GM12878 (cell line): ENCODE results near the gene SYCP2. TPM values are rescaled to one million over a fixed set of nuclear protein-coding genes. Genes with fewer than 3 reads are reported as not detected.

Experiments used
- ATAC-seq: fragments of 200-7000 bp; cut with Tn5 transposase; 3 replicates; pipeline ENCODE4 v1.9.1; 2020; ENCODE audit warnings: mild to moderate bottlenecking, moderate library complexity
- BruUV-seq: library from RNA; stranded (reverse); fragments of 400-500 nt; replicated peaks from 2 replicates; lab custom pipeline; 2021; lab: Mats Ljungman, UMichigan
- CTCF ChIA-PET: fragments of 300-600 bp; sonication (Branson Sonifier 250); formaldehyde crosslinking; extraction: SDS; loops from one replicate; lab custom pipeline; 2021; ENCODE audit warnings: inconsistent platforms; lab: Yijun Ruan, JAX
- POLR2A ChIA-PET: fragments of 350-600 bp; formaldehyde crosslinking; extraction: SDS; loops from one replicate; lab custom pipeline; 2021; ENCODE audit warnings: inconsistent platforms; lab: Charles Lee
- RAD21 ChIA-PET: fragments of 300-600 bp; sonication (Branson Sonifier 250); formaldehyde crosslinking; loops from one replicate; lab custom pipeline; 2023; ENCODE audit warnings: antibody characterized with exemption; ENCODE audit not compliant: unreplicated experiment; lab: Charles Lee
- SMC1A ChIA-PET: fragments of 300-600 bp; sonication (Branson Sonifier 250); formaldehyde crosslinking; loops from one replicate; lab custom pipeline; 2023; ENCODE audit not compliant: unreplicated experiment, uncharacterized antibody; lab: Charles Lee
- DNase-seq: peaks from one replicate; pipeline ENCODE4 v3.0.0-alpha.2; 2011; ENCODE audit warnings: low read depth, low spot score
- FAIRE-seq: peaks from 3 replicates; lab custom pipeline; 2011; peaks lifted over from hg19 to GRCh38; lab: Jason Lieb, UNC
- H2AFZ ChIP-seq: 2 replicates; pipeline ENCODE4 v1.6.0; 2011; ENCODE audit warnings: low read depth, low read length, control low read depth; ENCODE audit not compliant: control insufficient read depth
- H3K27ac ChIP-seq: 2 replicates; pipeline ENCODE4 v1.5.1; 2011; ENCODE audit warnings: control low read depth; ENCODE audit not compliant: control insufficient read depth, insufficient read depth
- H3K27me3 ChIP-seq, 2 experiments: replicated peaks in 1 of 2; 2 replicates each; pipeline versions ENCODE4 v1.6.0 to v1.6.1; 2011; ENCODE audit warnings: low read length in 1 of 2; ENCODE audit not compliant: control insufficient read depth in 2 of 2, insufficient read depth in 2 of 2
- H3K36me3 ChIP-seq, 2 experiments: 2 replicates each; pipeline ENCODE4 v1.5.1; 2011; ENCODE audit warnings: low read length in 1 of 2; ENCODE audit not compliant: control insufficient read depth in 2 of 2, insufficient read depth in 2 of 2
- H3K4me1 ChIP-seq: 2 replicates; pipeline ENCODE4 v1.6.1; 2011; ENCODE audit warnings: mild to moderate bottlenecking, low read length, moderate library complexity, mixed read lengths; ENCODE audit not compliant: control insufficient read depth, insufficient read depth
- H3K4me2 ChIP-seq: 2 replicates; pipeline ENCODE4 v1.6.0; 2011; ENCODE audit warnings: control low read depth; ENCODE audit not compliant: control insufficient read depth, insufficient read depth
- H3K4me3 ChIP-seq: fragments of 200-600 bp; sonication (generic); 2 replicates; pipeline ENCODE4 v1.5.1; 2016
- H3K79me2 ChIP-seq: 2 replicates; pipeline ENCODE4 v1.6.0; 2011; ENCODE audit warnings: low read length; ENCODE audit not compliant: control insufficient read depth, insufficient read depth
- H3K9ac ChIP-seq: 2 replicates; pipeline ENCODE4 v1.8.0; 2011; ENCODE audit warnings: low read length, control low read depth, mixed read lengths; ENCODE audit not compliant: control insufficient read depth, insufficient read depth
- H3K9me3 ChIP-seq: replicated peaks from 3 replicates; pipeline ENCODE4 v1.5.1; 2011; ENCODE audit warnings: mild to moderate bottlenecking, low read length; ENCODE audit not compliant: control insufficient read depth, insufficient read depth
- H4K20me1 ChIP-seq: 2 replicates; pipeline ENCODE4 v1.6.0; 2011; ENCODE audit not compliant: control insufficient read depth, insufficient read depth
- NFIC ChIP-seq: IDR thresholded peaks from 2 replicates; pipeline ENCODE4 v1.6.1; 2012; ENCODE audit warnings: low read depth, mild to moderate bottlenecking, inconsistent platforms, low read length, moderate library complexity
- RELA ChIP-seq: fragments of 450-650 bp; IDR thresholded peaks from 2 replicates; pipeline ENCODE4 v1.8.0; 2014; ENCODE audit warnings: borderline replicate concordance; ENCODE audit not compliant: partially characterized antibody
- SP1 ChIP-seq: IDR thresholded peaks from one replicate; pipeline ENCODE4 v1.6.1; 2011; ENCODE audit warnings: low read depth, low read length
- TCF7 ChIP-seq: IDR thresholded peaks from 2 replicates; pipeline ENCODE4 v1.6.1; 2014; ENCODE audit warnings: antibody characterized with exemption, borderline replicate concordance
- ZBED1 ChIP-seq: IDR thresholded peaks from 2 replicates; pipeline ENCODE4 v1.6.1; 2016; ENCODE audit warnings: borderline replicate concordance
- ZSCAN29 ChIP-seq: fragments of 450-650 bp; IDR thresholded peaks from 2 replicates; pipeline ENCODE4 v1.6.1; 2017; ENCODE audit warnings: mild to moderate bottlenecking, moderate library complexity
- WGBS: methylation state at CpG from one replicate; pipeline ENCODE4 v1.1.6; 2016; ENCODE audit warnings: low lambda C conversion rate; ENCODE audit not compliant: insufficient replicate concordance, insufficient coverage; ENCODE audit errors: missing lambda C conversion rate; 5-methylcytosine and 5-hydroxymethylcytosine counted together
- in situ Hi-C: fragments of 300-500 bp; cut with MboI; formaldehyde crosslinking; loops from 9 replicates; pipeline ENCODE4 v1.14.3; 2018; ENCODE audit warnings: mixed read lengths
- intact Hi-C: fragments of 100-400 bp; cut with micrococcal nuclease; formaldehyde crosslinking; loops from one replicate; pipeline ENCODE4 v1.14.2; 2022; ENCODE audit not compliant: unreplicated experiment
- polyA plus RNA-seq, 11 experiments: library from polyadenylated mRNA; depleted of rRNA in 4 of 11; unstranded in 6 of 11; stranded (reverse) in 5 of 11; fragments of >200 nt; fragmentation: Nextera tagmentation in 4 of 11; fragmentation: Illumina TruSeq in 1 of 11; extraction: Ambion mirVana in 4 of 11; extraction: Trizol in 1 of 11; gene quantifications; 1 replicate in 1 of 11; 2 replicates in 10 of 11; pipeline versions ENCODE4 v1.2.1 to v1.2.3, GENCODE V29; 2011 to 2016; ENCODE audit warnings: inconsistent platforms in 2 of 11, missing spikeins in 2 of 11, low read depth in 1 of 11
- total RNA-seq, 4 experiments: library from RNA; depleted of rRNA in 3 of 4; stranded (reverse); fragments of >200 nt in 3 of 4; fragmentation: Illumina TruSeq in 1 of 4; extraction: Trizol in 1 of 4; gene quantifications; 2 replicates each; pipeline versions ENCODE4 v1.2.1 to v1.2.3, GENCODE V29; 2013 to 2021
- TF ChIP-seq, protein P1 (sequence below): IDR thresholded peaks from 2 replicates; pipeline ENCODE4 v1.6.1; 2012; ENCODE audit warnings: low read depth, low read length, improper control_type of control experiment
- TF ChIP-seq, protein P2 (sequence below): fragments of 450-650 bp; IDR thresholded peaks from 2 replicates; pipeline ENCODE4 v1.6.1; 2016; ENCODE audit warnings: mild to moderate bottlenecking
- TF ChIP-seq, protein P3 (sequence below): fragments of 450-650 bp; IDR thresholded peaks from 2 replicates; pipeline ENCODE4 v1.6.1; 2017; ENCODE audit warnings: mild to moderate bottlenecking, moderate library complexity
- TF ChIP-seq, protein P4 (sequence below), 3 experiments: IDR thresholded peaks in 2 of 3; conservative IDR thresholded peaks in 1 of 3; 2 replicates each; pipeline ENCODE4 v1.5.1; 2011; ENCODE audit warnings: low read depth in 3 of 3, low read length in 3 of 3, mild to moderate bottlenecking in 3 of 3, control low read depth in 2 of 3, moderate library complexity in 2 of 3, inconsistent platforms in 1 of 3, mixed read lengths in 1 of 3; ENCODE audit not compliant: control insufficient read depth in 2 of 3, insufficient read depth in 1 of 3; ENCODE audit errors: extremely low read depth in 1 of 3
- TF ChIP-seq, protein P5 (sequence below): fragments of 450-650 bp; IDR thresholded peaks from 2 replicates; pipeline ENCODE4 v1.6.1; 2017; ENCODE audit warnings: antibody characterized with exemption, mild to moderate bottlenecking, moderate library complexity

SYCP2 gene
- total and polyA plus RNA-seq, 10 of the 15 experiments (the other 5 are each of a cell fraction or from before 2014, with no cell fraction given): 0.01 to 0.18 (median 0.09) TPM; not detected in 2

DNA sequence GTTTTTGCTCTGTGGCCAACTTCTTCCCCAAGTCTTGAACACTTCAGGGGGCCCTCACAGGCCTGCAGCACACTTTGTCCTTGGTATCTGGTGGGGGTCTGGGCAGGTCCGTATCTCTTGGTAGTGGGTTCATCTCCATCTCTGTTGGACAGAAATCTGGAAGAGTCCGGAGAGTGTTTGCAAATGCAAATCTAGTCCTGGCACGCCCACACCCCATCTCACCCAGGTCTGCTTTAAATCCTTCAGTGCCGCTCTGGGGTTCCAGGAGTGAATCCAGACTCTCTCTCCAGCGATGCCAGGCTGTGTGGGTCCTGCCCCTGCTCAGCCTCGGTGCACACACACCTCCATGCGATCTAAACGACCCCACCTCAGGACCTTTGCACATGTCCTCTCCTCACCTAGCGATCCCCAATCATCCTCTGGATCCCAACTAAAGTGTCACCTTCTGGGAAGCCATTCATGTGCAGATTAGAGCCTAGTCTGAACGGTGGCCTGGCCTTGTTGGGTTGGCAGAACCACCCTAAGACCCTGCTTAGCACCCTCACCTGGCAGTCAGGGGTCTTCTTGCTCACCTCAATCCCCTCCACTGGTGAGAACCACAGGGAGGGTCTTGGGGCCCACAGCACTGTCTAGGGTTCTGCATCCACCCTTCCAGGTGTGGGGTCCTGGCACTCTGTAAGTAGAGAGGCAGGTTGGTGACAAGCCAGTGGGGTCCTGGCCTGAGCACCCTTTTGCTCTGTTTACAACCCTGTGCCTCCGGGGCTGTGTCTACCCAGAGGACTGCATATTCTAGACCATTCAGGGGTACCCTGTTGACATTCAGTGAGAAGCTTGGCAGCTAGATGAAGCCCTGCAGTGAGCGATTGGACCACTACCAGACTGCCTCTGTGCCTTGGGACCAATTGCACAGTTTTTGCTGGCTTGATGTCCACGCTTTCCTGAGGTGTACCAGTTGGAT lies 100.8 kb downstream of the SYCP2 start:
- no peak for FAIRE-seq
- no peak for ATAC-seq
- Histone ChIP-seq H3K4me3 (no peak overlapping the region), H3K27ac (no peak overlapping the region), H3K79me2 (no peaks in the 10 kb centered on the region), H4K20me1 (no peaks in the 10 kb centered on the region), H3K36me3 (no peaks in the 10 kb centered on the region), H2AFZ (no peak overlapping the region), H3K4me2 (no peak overlapping the region), H3K4me1 (peaks cover 13% of the 10 kb centered on the region), H3K9ac (no peak overlapping the region), H3K9me3 (no peaks in the 10 kb centered on the region), H3K27me3 (no peaks in the 10 kb centered on the region; a peak in 2 of 4 replicates)
- ChIA-PET CTCF (interaction anchor here (10.5 kb wide), 1 partner anchor 17 kb away, joined by 70 read pairs; no protein-coding TSS in a partner anchor), POLR2A (no interaction called here), SMC1A (no interaction called here), RAD21 (no interaction called here)
- DNase-seq: no peak
- 44% methylated on average over 13 of the region's 13 CpGs for WGBS
- in situ Hi-C loops (no loop called here), intact Hi-C loops (no loop called here)
- no TSS peak for BruUV-seq
- TF ChIP-seq, protein P1, sequence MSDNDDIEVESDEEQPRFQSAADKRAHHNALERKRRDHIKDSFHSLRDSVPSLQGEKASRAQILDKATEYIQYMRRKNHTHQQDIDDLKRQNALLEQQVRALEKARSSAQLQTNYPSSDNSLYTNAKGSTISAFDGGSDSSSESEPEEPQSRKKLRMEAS: no peak
- no peak for TF ChIP-seq ZBED1
- TF ChIP-seq, protein P2, sequence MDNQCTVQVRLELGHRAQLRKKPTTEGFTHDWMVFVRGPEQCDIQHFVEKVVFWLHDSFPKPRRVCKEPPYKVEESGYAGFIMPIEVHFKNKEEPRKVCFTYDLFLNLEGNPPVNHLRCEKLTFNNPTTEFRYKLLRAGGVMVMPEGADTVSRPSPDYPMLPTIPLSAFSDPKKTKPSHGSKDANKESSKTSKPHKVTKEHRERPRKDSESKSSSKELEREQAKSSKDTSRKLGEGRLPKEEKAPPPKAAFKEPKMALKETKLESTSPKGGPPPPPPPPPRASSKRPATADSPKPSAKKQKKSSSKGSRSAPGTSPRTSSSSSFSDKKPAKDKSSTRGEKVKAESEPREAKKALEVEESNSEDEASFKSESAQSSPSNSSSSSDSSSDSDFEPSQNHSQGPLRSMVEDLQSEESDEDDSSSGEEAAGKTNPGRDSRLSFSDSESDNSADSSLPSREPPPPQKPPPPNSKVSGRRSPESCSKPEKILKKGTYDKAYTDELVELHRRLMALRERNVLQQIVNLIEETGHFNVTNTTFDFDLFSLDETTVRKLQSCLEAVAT: no peak
- no peak for TF ChIP-seq TCF7
- TF ChIP-seq, protein P3, sequence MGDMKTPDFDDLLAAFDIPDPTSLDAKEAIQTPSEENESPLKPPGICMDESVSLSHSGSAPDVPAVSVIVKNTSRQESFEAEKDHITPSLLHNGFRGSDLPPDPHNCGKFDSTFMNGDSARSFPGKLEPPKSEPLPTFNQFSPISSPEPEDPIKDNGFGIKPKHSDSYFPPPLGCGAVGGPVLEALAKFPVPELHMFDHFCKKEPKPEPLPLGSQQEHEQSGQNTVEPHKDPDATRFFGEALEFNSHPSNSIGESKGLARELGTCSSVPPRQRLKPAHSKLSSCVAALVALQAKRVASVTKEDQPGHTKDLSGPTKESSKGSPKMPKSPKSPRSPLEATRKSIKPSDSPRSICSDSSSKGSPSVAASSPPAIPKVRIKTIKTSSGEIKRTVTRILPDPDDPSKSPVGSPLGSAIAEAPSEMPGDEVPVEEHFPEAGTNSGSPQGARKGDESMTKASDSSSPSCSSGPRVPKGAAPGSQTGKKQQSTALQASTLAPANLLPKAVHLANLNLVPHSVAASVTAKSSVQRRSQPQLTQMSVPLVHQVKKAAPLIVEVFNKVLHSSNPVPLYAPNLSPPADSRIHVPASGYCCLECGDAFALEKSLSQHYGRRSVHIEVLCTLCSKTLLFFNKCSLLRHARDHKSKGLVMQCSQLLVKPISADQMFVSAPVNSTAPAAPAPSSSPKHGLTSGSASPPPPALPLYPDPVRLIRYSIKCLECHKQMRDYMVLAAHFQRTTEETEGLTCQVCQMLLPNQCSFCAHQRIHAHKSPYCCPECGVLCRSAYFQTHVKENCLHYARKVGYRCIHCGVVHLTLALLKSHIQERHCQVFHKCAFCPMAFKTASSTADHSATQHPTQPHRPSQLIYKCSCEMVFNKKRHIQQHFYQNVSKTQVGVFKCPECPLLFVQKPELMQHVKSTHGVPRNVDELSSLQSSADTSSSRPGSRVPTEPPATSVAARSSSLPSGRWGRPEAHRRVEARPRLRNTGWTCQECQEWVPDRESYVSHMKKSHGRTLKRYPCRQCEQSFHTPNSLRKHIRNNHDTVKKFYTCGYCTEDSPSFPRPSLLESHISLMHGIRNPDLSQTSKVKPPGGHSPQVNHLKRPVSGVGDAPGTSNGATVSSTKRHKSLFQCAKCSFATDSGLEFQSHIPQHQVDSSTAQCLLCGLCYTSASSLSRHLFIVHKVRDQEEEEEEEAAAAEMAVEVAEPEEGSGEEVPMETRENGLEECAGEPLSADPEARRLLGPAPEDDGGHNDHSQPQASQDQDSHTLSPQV: no peak
- TF ChIP-seq ZSCAN29: no peak
- no peak for TF ChIP-seq SP1
- TF ChIP-seq, protein P4, sequence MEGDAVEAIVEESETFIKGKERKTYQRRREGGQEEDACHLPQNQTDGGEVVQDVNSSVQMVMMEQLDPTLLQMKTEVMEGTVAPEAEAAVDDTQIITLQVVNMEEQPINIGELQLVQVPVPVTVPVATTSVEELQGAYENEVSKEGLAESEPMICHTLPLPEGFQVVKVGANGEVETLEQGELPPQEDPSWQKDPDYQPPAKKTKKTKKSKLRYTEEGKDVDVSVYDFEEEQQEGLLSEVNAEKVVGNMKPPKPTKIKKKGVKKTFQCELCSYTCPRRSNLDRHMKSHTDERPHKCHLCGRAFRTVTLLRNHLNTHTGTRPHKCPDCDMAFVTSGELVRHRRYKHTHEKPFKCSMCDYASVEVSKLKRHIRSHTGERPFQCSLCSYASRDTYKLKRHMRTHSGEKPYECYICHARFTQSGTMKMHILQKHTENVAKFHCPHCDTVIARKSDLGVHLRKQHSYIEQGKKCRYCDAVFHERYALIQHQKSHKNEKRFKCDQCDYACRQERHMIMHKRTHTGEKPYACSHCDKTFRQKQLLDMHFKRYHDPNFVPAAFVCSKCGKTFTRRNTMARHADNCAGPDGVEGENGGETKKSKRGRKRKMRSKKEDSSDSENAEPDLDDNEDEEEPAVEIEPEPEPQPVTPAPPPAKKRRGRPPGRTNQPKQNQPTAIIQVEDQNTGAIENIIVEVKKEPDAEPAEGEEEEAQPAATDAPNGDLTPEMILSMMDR (IDR thresholded peaks at IDR 0.05 in 2 of 3, conservative IDR thresholded peaks at IDR 0.05 in 1 of 3; ENCODE audit: control insufficient read depth in 2 of 3, extremely low read depth in 1 of 3, insufficient read depth in 1 of 3, low read depth in 3 of 3, low read length in 3 of 3): no peak
- TF ChIP-seq RELA: no peak
- TF ChIP-seq, protein P5, sequence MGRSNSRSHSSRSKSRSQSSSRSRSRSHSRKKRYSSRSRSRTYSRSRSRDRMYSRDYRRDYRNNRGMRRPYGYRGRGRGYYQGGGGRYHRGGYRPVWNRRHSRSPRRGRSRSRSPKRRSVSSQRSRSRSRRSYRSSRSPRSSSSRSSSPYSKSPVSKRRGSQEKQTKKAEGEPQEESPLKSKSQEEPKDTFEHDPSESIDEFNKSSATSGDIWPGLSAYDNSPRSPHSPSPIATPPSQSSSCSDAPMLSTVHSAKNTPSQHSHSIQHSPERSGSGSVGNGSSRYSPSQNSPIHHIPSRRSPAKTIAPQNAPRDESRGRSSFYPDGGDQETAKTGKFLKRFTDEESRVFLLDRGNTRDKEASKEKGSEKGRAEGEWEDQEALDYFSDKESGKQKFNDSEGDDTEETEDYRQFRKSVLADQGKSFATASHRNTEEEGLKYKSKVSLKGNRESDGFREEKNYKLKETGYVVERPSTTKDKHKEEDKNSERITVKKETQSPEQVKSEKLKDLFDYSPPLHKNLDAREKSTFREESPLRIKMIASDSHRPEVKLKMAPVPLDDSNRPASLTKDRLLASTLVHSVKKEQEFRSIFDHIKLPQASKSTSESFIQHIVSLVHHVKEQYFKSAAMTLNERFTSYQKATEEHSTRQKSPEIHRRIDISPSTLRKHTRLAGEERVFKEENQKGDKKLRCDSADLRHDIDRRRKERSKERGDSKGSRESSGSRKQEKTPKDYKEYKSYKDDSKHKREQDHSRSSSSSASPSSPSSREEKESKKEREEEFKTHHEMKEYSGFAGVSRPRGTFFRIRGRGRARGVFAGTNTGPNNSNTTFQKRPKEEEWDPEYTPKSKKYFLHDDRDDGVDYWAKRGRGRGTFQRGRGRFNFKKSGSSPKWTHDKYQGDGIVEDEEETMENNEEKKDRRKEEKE: no peak
- no peak for TF ChIP-seq NFIC
